NCI-H2107 treated with DMSO at 0.1 percent for 48 hours (cell line): ENCODE results near the gene SLC7A8.

Source experiments
- DNase-seq: peaks from one replicate; lab custom pipeline; 2025; ENCODE audit not compliant: unreplicated experiment; lab: John Stamatoyannopoulos, UW

The SLC7A8 gene

GRCh38 chr14:23183158-23183470, 346 bp downstream of the SLC7A8 start:
- DNase-seq = no peak

- DNase-seq = peak; percentile 23
These were observed 895 bp downstream of the SLC7A8 start for GRCh38 chr14:23182372-23183157.

GRCh38 chr14:23181946-23182345, 1.5 kb downstream of the SLC7A8 start:
- no peak for DNase-seq

DNA sequence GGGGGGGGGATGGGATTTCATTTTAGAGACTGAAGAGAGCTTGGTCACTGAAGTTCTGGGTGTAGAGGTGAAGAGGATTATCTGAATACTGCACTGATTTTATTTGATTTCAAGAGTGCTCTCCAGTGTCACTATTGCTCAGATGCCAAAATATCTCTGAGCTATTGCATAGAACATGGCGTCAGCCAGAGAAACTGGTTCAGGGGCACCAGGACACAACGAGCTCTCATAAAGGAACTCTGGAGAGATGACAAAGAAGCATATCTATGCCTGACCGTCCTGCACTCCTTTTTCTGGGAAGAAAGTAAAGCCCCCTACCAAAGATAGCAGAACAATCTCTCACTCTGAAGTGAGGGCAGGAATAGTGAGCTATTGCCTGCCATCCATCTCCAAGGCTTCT, 2.0 kb downstream of the SLC7A8 start:
- DNase-seq = no peak

- DNase-seq = no peak
These were observed 6.3 kb downstream of the SLC7A8 start for GRCh38 chr14:23177181-23177580.

GRCh38 chr14:23175823-23176222, 7.6 kb downstream of the SLC7A8 start:
- no peak for DNase-seq

GRCh38 chr14:23174296-23175184, 8.9 kb downstream of the SLC7A8 start:
- no peak for DNase-seq

- no peak for DNase-seq
These were observed 9.7 kb downstream of the SLC7A8 start for GRCh38 chr14:23173796-23174195.

- DNase-seq = no peak
These were observed 10.4 kb downstream of the SLC7A8 start for GRCh38 chr14:23173031-23173430.

- no peak for DNase-seq
These were observed 10.9 kb downstream of the SLC7A8 start for GRCh38 chr14:23172574-23172973.

- no peak for DNase-seq
These were observed 11.4 kb downstream of the SLC7A8 start for GRCh38 chr14:23172096-23172495.

- DNase-seq = no peak
These were observed 12.1 kb downstream of the SLC7A8 start for GRCh38 chr14:23171222-23171975.

DNA sequence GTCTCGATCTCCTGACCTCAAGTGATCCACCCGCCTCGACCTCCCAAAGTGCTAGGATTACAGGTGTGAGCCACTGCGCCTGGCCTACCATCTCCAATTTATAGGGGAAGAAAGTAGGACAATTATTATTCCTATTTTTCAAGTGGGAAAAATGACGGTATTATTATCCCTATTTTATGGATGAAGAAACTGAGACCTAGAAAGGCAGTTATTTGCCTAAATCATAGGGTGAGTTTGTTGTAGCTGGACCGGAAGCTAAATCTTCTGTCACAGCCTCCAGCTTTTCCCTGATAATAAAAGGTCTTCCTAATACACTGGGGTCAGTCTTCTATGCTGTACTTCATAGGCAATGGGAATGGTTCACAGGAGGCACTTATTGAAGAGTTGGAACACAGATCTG, 13.8 kb downstream of the SLC7A8 start:
- DNase-seq = no peak

DNA sequence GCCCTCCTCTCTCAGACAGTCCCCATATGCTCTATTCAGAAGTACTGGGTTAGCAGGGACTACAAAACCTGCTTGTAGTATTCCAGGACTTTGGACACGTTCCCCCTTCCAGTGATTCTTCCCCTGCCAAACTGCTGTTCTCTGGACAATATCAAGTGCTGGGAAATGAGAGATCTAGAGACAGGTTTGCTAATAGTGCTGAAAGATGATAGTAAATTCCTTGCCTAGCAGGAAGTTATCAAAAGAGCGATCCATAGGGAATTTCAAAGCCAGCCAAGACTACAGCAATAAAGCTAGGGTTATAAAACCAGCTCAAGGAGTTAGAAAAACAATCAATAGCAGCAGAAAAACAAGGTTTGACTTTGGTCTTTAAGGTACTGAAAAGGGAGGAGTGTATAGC, 15.2 kb downstream of the SLC7A8 start:
- no peak for DNase-seq

DNA sequence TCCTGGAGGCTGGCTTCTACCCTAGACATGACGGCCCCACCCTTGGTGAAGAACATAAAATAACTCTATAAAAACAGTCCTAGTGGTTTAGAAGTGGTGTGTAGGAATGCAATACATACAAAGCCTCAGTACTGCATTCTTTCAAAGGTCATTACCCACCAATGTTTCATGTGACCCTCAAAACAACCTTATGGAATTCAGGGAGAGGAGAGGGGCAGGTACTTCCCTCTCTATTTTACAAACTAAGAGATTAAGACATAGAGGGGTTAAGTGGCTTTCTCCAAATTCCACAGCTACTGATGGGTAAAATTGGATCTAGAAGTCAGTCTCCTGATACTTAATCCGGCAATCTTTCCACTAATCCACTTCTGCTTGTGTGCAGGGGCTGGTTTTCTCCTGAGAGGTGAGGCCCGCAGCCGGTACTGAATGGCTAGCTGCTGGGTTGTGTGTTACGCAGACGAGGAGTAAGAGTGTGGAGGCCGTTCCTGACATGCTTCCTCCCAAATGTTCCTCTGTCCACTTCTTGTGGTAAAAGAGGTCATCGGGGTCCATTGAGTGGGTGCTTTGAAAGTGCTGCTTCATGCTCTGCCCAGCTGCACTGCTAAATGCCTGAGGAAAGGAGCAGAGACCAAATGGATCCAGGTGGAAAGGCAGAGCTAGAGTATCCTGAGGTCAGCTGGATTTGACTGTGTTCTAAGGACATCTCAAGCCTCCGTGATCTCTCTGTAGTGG, 16.2 kb downstream of the SLC7A8 start:
- DNase-seq = no peak

DNA sequence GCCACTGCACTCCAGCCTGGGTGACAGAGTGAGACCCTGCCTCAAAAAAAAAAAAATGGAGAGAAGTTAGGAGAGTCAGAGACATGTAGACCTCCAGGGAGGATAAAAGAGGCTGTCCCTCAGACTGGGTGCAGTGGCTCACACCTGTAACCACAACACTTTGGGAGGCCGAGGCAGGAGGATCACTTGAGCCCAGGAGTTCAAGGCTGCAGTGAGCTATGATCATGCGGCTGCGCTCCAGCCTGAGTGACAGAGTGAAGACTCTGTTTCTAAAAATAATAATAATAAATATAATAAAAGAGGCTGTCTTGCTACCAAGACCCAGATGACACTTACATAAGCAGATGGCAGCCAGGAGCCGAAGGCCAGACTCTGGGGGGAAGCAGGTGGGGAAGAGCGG, 18.5 kb downstream of the SLC7A8 start:
- no peak for DNase-seq

DNA sequence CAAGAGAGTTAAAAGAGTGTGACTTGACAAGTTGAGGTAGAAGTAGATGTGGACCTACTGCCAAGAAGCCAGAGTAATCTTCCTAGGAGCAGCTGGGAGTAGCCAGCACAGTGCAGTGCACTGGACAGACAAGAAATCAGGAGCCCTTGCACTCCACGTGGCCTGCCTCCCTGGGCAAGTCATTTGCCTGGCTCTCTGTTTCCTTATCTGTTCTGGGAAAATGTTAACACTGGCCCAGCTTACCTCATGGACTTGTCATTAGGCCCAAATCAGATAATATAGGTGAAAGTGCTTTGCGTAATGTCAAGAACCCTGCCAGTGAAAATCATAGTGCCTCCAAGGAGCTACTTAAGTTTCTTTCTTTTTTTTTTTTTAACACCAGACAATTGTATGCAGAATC, 19.2 kb downstream of the SLC7A8 start:
- DNase-seq = no peak

DNA sequence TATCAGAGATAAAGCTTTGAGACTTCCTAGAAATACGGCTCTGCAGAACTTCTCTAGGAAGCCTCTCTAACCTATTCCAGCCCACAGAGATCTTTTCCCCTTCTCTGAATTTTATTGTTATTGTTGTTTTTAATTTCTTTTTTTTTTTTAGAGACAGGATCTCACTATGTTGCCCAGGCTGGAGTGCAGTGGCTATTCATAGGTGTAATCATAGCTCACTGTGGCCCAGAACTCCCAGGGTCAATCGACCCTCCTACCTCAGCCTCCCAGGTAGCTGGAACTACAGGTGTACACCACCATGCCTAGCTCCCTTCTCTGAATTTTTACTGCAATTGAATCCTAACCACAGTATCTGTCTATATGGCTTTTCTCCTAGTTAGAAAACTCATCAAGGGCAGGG, 19.6 kb downstream of the SLC7A8 start:
- DNase-seq = no peak

- DNase-seq = no peak
These were observed 20.7 kb downstream of the SLC7A8 start for GRCh38 chr14:23162800-23163199.

DNA sequence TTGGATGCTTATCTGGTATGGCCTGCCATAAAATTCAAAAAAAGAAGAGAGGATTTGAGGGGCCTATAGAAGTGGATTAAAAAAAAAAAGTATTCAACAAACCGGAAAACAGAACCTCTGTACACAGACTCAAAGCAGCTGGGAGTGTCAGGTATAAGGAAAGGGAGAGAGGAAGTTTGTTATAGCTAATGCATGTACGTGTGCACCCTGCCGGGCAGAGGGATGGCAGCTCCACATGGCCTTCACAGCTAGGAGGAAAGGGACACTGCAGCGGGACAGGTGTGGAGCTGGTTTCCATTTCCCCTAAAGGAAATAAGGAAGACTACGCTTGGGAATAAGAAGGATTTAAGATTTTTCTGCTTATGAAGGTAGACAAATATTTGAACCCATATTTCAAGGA, 21.5 kb downstream of the SLC7A8 start:
- DNase-seq = no peak

DNA sequence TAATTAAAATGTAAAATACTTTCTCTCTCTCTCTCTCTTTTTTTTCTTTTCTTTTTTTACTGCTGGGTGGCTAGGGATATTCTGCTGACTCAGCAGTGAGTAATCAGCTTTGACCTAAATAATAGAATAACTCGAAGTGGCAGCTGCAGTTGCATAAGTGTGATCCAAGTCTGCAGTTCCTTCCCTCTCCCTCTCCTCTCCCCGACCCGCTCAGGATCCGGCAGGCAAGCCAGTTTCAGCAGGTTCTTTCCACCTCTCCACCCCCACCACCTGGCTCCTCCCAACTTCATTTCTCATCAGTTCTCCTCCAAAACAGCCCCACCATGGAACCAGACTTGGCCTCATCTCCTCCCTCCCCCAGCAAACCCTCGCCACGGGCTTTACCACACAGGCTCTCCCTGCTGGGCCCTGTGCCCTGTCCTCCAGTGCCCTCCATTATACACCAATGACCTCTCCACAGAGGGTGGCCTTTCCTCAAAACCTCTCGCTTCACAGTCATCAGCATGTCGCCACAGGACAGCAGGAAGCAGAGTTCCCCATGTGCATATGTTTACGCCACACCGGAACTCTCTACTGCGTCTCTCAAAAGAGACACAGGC, 22.4 kb downstream of the SLC7A8 start:
- no peak for DNase-seq
